Uterus (tissue), 2 donors: Measurements from ENCODE around the gene CAMK1G.

Source experiments
- CTCF ChIP-seq, 4 experiments: fragments of 200-600 bp in 2 of 4; fragments of 450-650 bp in 2 of 4; sonication (generic) in 2 of 4; IDR thresholded peaks; one replicate each; pipeline ENCODE4 v1.5.1; 2016 to 2019; ENCODE audit warnings: antibody characterized with exemption in 4 of 4, mild to moderate bottlenecking in 2 of 4, moderate library complexity in 1 of 4
- POLR2A ChIP-seq, 2 donors: fragments of 450-650 bp; IDR thresholded peaks; one replicate each; pipeline ENCODE4 v1.6.1; 2016; ENCODE audit warnings: antibody characterized with exemption in 2 of 2, mild to moderate bottlenecking in 1 of 2, moderate library complexity in 1 of 2

GRCh38 chr1:209536843-209537242, 46.7 kb upstream of the CAMK1G start:
- TF ChIP-seq POLR2A (IDR thresholded peaks at IDR 0.05) (no peak), CTCF (IDR thresholded peaks at IDR 0.05) (no peak)
